BLaER1 treated with 17β-estradiol and CSF1 and Interleukin-3, amounts not matched to agents 10 nM and 100 nM (cell line): ENCODE measurements around the gene NOL4L.

Source experiments
- H3K27ac ChIP-seq, 11 experiments: shearing (Covaris generic); formaldehyde crosslinking; 2 replicates each; pipeline ENCODE4 v1.8.1; 2022
- H3K27me3 ChIP-seq, 11 experiments: shearing (Covaris generic); formaldehyde crosslinking; 2 replicates each; pipeline ENCODE4 v1.8.1; 2022
- H3K36me3 ChIP-seq, 11 experiments: shearing (Covaris generic); formaldehyde crosslinking; 2 replicates each; pipeline ENCODE4 v1.8.1; 2022
- H3K4me1 ChIP-seq, 10 experiments: shearing (Covaris generic); formaldehyde crosslinking; 2 replicates each; pipeline ENCODE4 v1.8.1; 2022
- H3K4me2 ChIP-seq, 11 experiments: shearing (Covaris generic); formaldehyde crosslinking; 2 replicates each; pipeline ENCODE4 v1.8.1; 2022
- H3K4me3 ChIP-seq, 10 experiments: shearing (Covaris generic); formaldehyde crosslinking; 2 replicates each; pipeline ENCODE4 v1.8.1; 2022
- H3K9ac ChIP-seq, 11 experiments: shearing (Covaris generic); formaldehyde crosslinking; 2 replicates each; pipeline ENCODE4 v1.8.1; 2022
- H3K9me3 ChIP-seq, 11 experiments: shearing (Covaris generic); formaldehyde crosslinking; replicated peaks in 1 of 11; 2 replicates each; pipeline ENCODE4 v1.8.1; 2022
- H4K20me1 ChIP-seq, 11 experiments: shearing (Covaris generic); formaldehyde crosslinking; 2 replicates each; pipeline ENCODE4 v1.8.1; 2022
- Cebpa-rat ChIP-seq, 11 experiments: shearing (Covaris generic); IDR thresholded peaks; 2 replicates each; pipeline ENCODE4 v1.8.1; 2022

NOL4L gene

GRCh38 chr20:32477594-32478512, 107.3 kb downstream of the NOL4L start:
- Histone ChIP-seq H3K4me3 (no peak overlapping the region), H3K36me3 (peaks cover 11 to 35% (median 19%) of the 10 kb centered on the region in 11 experiments; a peak in 21 of 22 replicates), H3K27me3 (no peaks in the 10 kb centered on the region), H4K20me1 (peaks cover 75 to 100% (median 94%) of the 10 kb centered on the region in 11 experiments; a peak in 21 of 22 replicates), H3K4me1 (peaks cover 92 to 97% (median 94%) of the 10 kb centered on the region in 10 experiments), H3K9ac (peak overlapping the region in 3 of 11 experiments; percentile 12 to 41 (median 31); a peak in 3 of 22 replicates), H3K9me3 (no peaks in the 10 kb centered on the region), H3K4me2 (peak overlapping the region; percentile 91 to 99 (median 97)), H3K27ac (peak overlapping the region in 3 of 11 experiments; percentile 4 to 91 (median 14); a peak in 3 of 22 replicates)
- no peak for TF ChIP-seq Cebpa-rat (IDR thresholded peaks at IDR 0.05)

GRCh38 chr20:32476684-32477593, 108.2 kb downstream of the NOL4L start:
- TF ChIP-seq Cebpa-rat (IDR thresholded peaks at IDR 0.05), result no peak
- H3K27ac ChIP-seq, result peak overlapping the region in 7 of 11 experiments; percentile 65 to 91 (median 84); a peak in 11 of 22 replicates
- H3K9me3 ChIP-seq, result no peaks in the 10 kb centered on the region
- peaks cover 95 to 100% (median 100%) of the 10 kb centered on the region in 10 experiments for H3K4me1 ChIP-seq
- peak overlapping the region; percentile 91 to 99 (median 97) for H3K4me2 ChIP-seq
- peak overlapping the region in 10 of 11 experiments; percentile 15 to 82 (median 74); a peak in 13 of 22 replicates for H3K9ac ChIP-seq
- no peaks in the 10 kb centered on the region for H3K27me3 ChIP-seq
- H3K4me3 ChIP-seq, result peak overlapping the region in 7 of 10 experiments; percentile 40 to 65 (median 54); a peak in 7 of 20 replicates
- H4K20me1 ChIP-seq, result peaks cover 82 to 100% (median 87%) of the 10 kb centered on the region in 11 experiments; a peak in 21 of 22 replicates
- H3K36me3 ChIP-seq, result peaks cover 20 to 44% (median 28%) of the 10 kb centered on the region in 11 experiments

- H3K27me3 ChIP-seq, result no peaks in the 10 kb centered on the region
- H3K27ac ChIP-seq, result peak overlapping the region; percentile 15 to 91 (median 70); a peak in 21 of 22 replicates
- H4K20me1 ChIP-seq, result peaks cover 66 to 99% (median 81%) of the 10 kb centered on the region in 11 experiments; a peak in 21 of 22 replicates
- H3K4me1 ChIP-seq, result peaks cover 95 to 100% (median 100%) of the 10 kb centered on the region in 10 experiments
- H3K9me3 ChIP-seq, result no peaks in the 10 kb centered on the region
- peak overlapping the region; percentile 68 to 82 (median 75) for H3K9ac ChIP-seq
- peaks cover 26 to 51% (median 39%) of the 10 kb centered on the region in 11 experiments for H3K36me3 ChIP-seq
- no peak for TF ChIP-seq Cebpa-rat (IDR thresholded peaks at IDR 0.05)
- peak overlapping the region; percentile 91 to 99 (median 97) for H3K4me2 ChIP-seq
- peak overlapping the region; percentile 32 to 65 (median 48); a peak in 19 of 20 replicates for H3K4me3 ChIP-seq
Measured at GRCh38 chr20:32474967-32475811, 109.9 kb downstream of the NOL4L start.

DNA sequence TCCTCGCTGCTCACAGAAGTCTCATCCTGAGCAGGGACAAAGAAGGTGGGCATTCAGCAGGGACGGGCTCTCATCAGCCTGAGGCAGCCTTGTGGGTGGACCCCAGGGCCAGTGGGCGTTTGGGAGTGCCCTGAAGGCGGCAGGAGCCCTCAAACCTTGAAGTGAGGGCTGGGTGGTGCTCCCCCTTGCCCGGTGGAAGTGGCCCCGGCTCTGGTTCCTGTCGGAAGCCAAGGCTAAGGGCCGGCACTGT, 110.5 kb downstream of the NOL4L start:
- no peak for TF ChIP-seq Cebpa-rat (IDR thresholded peaks at IDR 0.05)
- H3K4me3 ChIP-seq, result peak overlapping the region; percentile 32 to 65 (median 48); a peak in 18 of 20 replicates
- peaks cover 26 to 45% (median 39%) of the 10 kb centered on the region in 11 experiments for H3K36me3 ChIP-seq
- H3K4me1 ChIP-seq, result peaks cover 95 to 100% (median 100%) of the 10 kb centered on the region in 10 experiments
- no peaks in the 10 kb centered on the region for H3K9me3 ChIP-seq
- H3K27ac ChIP-seq, result peak overlapping the region; percentile 10 to 91 (median 70); a peak in 21 of 22 replicates
- peak overlapping the region; percentile 91 to 99 (median 97) for H3K4me2 ChIP-seq
- H3K27me3 ChIP-seq, result no peaks in the 10 kb centered on the region
- peaks cover 60 to 99% (median 76%) of the 10 kb centered on the region in 11 experiments; a peak in 21 of 22 replicates for H4K20me1 ChIP-seq
- peak overlapping the region; percentile 68 to 82 (median 75) for H3K9ac ChIP-seq

- Histone ChIP-seq H3K36me3 (peaks cover 25 to 45% (median 39%) of the 10 kb centered on the region in 11 experiments), H3K27ac (peak overlapping the region in 10 of 11 experiments; percentile 43 to 91 (median 74); a peak in 19 of 22 replicates), H3K9ac (peak overlapping the region; percentile 68 to 82 (median 75); a peak in 20 of 22 replicates), H3K27me3 (no peaks in the 10 kb centered on the region), H3K4me3 (peak overlapping the region in 8 of 10 experiments; percentile 32 to 65 (median 50); a peak in 14 of 20 replicates), H3K4me2 (peak overlapping the region; percentile 91 to 99 (median 97)), H3K9me3 (no peaks in the 10 kb centered on the region), H3K4me1 (peaks cover 95 to 100% (median 100%) of the 10 kb centered on the region in 10 experiments), H4K20me1 (peaks cover 56 to 95% (median 71%) of the 10 kb centered on the region in 11 experiments; a peak in 21 of 22 replicates)
- no peak for TF ChIP-seq Cebpa-rat (IDR thresholded peaks at IDR 0.05)
Measured at GRCh38 chr20:32474009-32474716, 111.0 kb downstream of the NOL4L start.

DNA sequence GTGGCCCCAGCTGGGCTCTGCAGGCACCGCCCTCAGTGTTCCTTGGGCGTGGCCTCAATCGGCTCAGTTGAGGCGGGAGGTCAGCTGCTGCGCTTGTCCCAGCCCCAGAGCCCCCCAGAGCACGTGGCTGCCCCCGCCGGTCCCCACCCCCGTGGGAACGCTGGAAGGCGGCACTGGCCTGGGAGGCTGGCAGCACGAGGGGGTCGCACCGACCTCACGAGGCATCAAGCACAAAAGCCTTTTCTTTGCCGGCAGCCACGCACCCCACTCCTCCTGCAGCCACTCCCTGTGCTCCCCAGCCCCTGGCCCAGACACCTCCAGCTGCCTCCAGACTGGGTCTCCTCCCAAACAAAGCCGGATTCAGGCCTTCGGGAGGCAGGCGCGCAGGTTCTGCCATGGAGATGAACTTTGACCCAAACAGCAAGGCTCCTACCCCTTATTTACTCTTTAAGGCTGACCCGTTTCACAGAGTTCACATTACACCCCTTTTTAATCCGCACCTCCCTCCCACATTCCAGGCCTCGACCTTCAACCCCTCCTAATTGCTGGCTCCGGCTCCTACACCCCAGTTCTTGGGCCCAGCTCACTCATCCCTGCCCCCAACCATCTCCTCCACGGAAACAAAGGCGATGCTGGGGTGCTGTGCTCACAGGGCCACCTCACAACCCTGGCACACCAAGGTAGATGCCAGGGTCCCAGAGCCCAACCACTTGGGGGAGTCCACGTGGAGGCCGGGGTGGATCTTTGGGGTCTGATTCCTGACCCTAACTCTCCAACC, 111.7 kb downstream of the NOL4L start:
- Histone ChIP-seq H3K36me3 (peaks cover 23 to 51% (median 40%) of the 10 kb centered on the region in 11 experiments), H3K4me2 (peak overlapping the region; percentile 91 to 99 (median 97); a peak in 15 of 22 replicates), H4K20me1 (peaks cover 48 to 88% (median 63%) of the 10 kb centered on the region in 11 experiments; a peak in 21 of 22 replicates), H3K27ac (peak overlapping the region in 10 of 11 experiments; percentile 16 to 91 (median 74); a peak in 17 of 22 replicates), H3K4me1 (peaks cover 95 to 100% (median 100%) of the 10 kb centered on the region in 10 experiments), H3K9ac (peak overlapping the region; percentile 68 to 82 (median 75); a peak in 13 of 22 replicates), H3K9me3 (no peaks in the 10 kb centered on the region), H3K27me3 (no peaks in the 10 kb centered on the region), H3K4me3 (peak overlapping the region in 2 of 10 experiments; percentile 59 to 65; a peak in 2 of 20 replicates)
- no peak for TF ChIP-seq Cebpa-rat (IDR thresholded peaks at IDR 0.05)
